Endometrial microvascular endothelial cells (primary cell): ENCODE measurements around the gene CCDC146. TPM values are rescaled to one million over a fixed set of nuclear protein-coding genes. Genes with fewer than 3 reads are reported as not detected.
"Not testable (repeated sequence)": the region's sequence is repeated elsewhere in the genome, so short reads cannot be mapped to it uniquely, and the experiment has no call there.

Experiments
- in situ Hi-C: cut with HindIII; loops from 2 replicates; pipeline ENCODE4 v1.10.0; 2017; ENCODE audit warnings: low sequenced_read_pairs, low pct_unique_long_range_greater_than_20kb; ENCODE audit errors: inconsistent ontology term
- total RNA-seq: library from RNA; depleted of rRNA; stranded (reverse); fragments of >200 nt; gene quantifications from one replicate; pipeline ENCODE4 v1.2.3, GENCODE V29; 2015; ENCODE audit errors: inconsistent ontology term

Gene CCDC146
- total RNA-seq, 1 donor from 2014 or later: 0.37 TPM

- in situ Hi-C loops: not testable (repeated sequence)
Observed at GRCh38 chr7:77138668-77139067, 16.3 kb downstream of the CCDC146 start.

GRCh38 chr7:77140291-77140690, 17.9 kb downstream of the CCDC146 start:
- in situ Hi-C loops: not testable (repeated sequence)

- in situ Hi-C loops: not testable (repeated sequence)
Observed at GRCh38 chr7:77152232-77152631, 29.8 kb downstream of the CCDC146 start.

GRCh38 chr7:77154917-77155464, 32.6 kb downstream of the CCDC146 start:
- in situ Hi-C loops: not testable (repeated sequence)

GRCh38 chr7:77155601-77156377, 33.4 kb downstream of the CCDC146 start:
- in situ Hi-C loops: not testable (repeated sequence)

- in situ Hi-C loops: not testable (repeated sequence)
Observed at GRCh38 chr7:77157034-77157433, 34.6 kb downstream of the CCDC146 start.

- in situ Hi-C loops: no loop called here
Observed at GRCh38 chr7:77157446-77157845, 35.0 kb downstream of the CCDC146 start.

- in situ Hi-C loops: not testable (repeated sequence)
Observed at GRCh38 chr7:77171073-77171472, 48.7 kb downstream of the CCDC146 start.

- in situ Hi-C loops: not testable (repeated sequence)
Observed at GRCh38 chr7:77172437-77173172, 50.2 kb downstream of the CCDC146 start.

- in situ Hi-C loops: not testable (repeated sequence)
Observed at GRCh38 chr7:77174418-77174817, 52.0 kb downstream of the CCDC146 start.

- in situ Hi-C loops: not testable (repeated sequence)
Observed at GRCh38 chr7:77175274-77175800, 52.9 kb downstream of the CCDC146 start.

GRCh38 chr7:77177321-77177904, 55.0 kb downstream of the CCDC146 start:
- in situ Hi-C loops: not testable (repeated sequence)

GRCh38 chr7:77178024-77178423, 55.6 kb downstream of the CCDC146 start:
- in situ Hi-C loops: not testable (repeated sequence)

GRCh38 chr7:77181015-77181595, 58.7 kb downstream of the CCDC146 start:
- in situ Hi-C loops: no loop called here

GRCh38 chr7:77181734-77182133, 59.3 kb downstream of the CCDC146 start:
- in situ Hi-C loops: no loop called here

GRCh38 chr7:77182261-77182660, 59.8 kb downstream of the CCDC146 start:
- in situ Hi-C loops: no loop called here

- in situ Hi-C loops: no loop called here
Observed at GRCh38 chr7:77184463-77184862, 62.0 kb downstream of the CCDC146 start.

GRCh38 chr7:77184990-77185389, 62.6 kb downstream of the CCDC146 start:
- in situ Hi-C loops: no loop called here

GRCh38 chr7:77185866-77186265, 63.5 kb downstream of the CCDC146 start:
- in situ Hi-C loops: no loop called here
